WTC11 (cell line): Measurements from ENCODE around the gene DGCR8. TPM values are rescaled to one million over a fixed set of nuclear protein-coding genes. Genes with fewer than 3 reads are reported as not detected.
"Not testable (repeated sequence)": the region's sequence is repeated elsewhere in the genome, so short reads cannot be mapped to it uniquely, and the experiment has no call there.

Experiments
- ATAC-seq: fragments of 200-7000 bp; cut with Tn5 transposase; 2 replicates; pipeline ENCODE4 v1.10.0; 2021; ENCODE audit warnings: mild to moderate bottlenecking, moderate library complexity
- CTCF ChIA-PET: fragments of 300-600 bp; sonication (Branson Sonifier 250); formaldehyde crosslinking; loops from one replicate; lab custom pipeline; 2021; ENCODE audit warnings: antibody characterized with exemption; lab: Charles Lee
- POLR2A ChIA-PET: fragments of 350-600 bp; sonication (Branson Sonifier 250); formaldehyde crosslinking; loops from one replicate; lab custom pipeline; 2021; ENCODE audit warnings: antibody characterized with exemption; lab: Charles Lee
- DNase-seq: peaks from one replicate; pipeline ENCODE4 v3.0.0; 2021; ENCODE audit warnings: low spot score
- H3K27ac Mint-ChIP-seq: 2 replicates; pipeline ENCODE4 v1.8.0; 2021; ENCODE audit warnings: mixed read lengths
- H3K27me3 Mint-ChIP-seq: 2 replicates; pipeline ENCODE4 v1.8.0; 2021; ENCODE audit warnings: low read depth, mild to moderate bottlenecking, moderate library complexity, mixed read lengths
- H3K36me3 Mint-ChIP-seq: 2 replicates; pipeline ENCODE4 v1.8.0; 2021; ENCODE audit warnings: mixed read lengths
- H3K4me1 Mint-ChIP-seq: 2 replicates; pipeline ENCODE4 v1.8.0; 2022; ENCODE audit warnings: mixed read lengths
- H3K4me3 Mint-ChIP-seq: 2 replicates; pipeline ENCODE4 v1.8.0; 2021; ENCODE audit warnings: mild to moderate bottlenecking, moderate library complexity, mixed read lengths
- H3K9me3 Mint-ChIP-seq: 2 replicates; pipeline ENCODE4 v1.8.0; 2021; ENCODE audit warnings: mixed read lengths
- ATF1 ChIP-seq: sonication (generic); formaldehyde crosslinking; IDR thresholded peaks from 2 replicates; pipeline ENCODE4 v1.8.1; 2023; ENCODE audit warnings: mild to moderate bottlenecking, moderate library complexity, missing genetic modification reagents
- CBFB ChIP-seq: sonication (generic); formaldehyde crosslinking; IDR thresholded peaks from 2 replicates; pipeline ENCODE4 v1.8.1; 2022; ENCODE audit warnings: mild to moderate bottlenecking, low read depth, missing genetic modification reagents
- CREM ChIP-seq: sonication (generic); formaldehyde crosslinking; IDR thresholded peaks from 2 replicates; pipeline ENCODE4 v1.8.1; 2022; ENCODE audit warnings: mild to moderate bottlenecking, missing genetic modification reagents, moderate library complexity
- JAZF1 ChIP-seq: fragments of 250-450 bp; sonication (Bioruptor Pico); IDR thresholded peaks from 2 replicates; pipeline ENCODE4 v1.9.0; 2021; ENCODE audit warnings: moderate library complexity, mild to moderate bottlenecking, inconsistent platforms
- TP53 ChIP-seq: sonication (generic); formaldehyde crosslinking; IDR thresholded peaks from 2 replicates; pipeline ENCODE4 v1.8.1; 2023; ENCODE audit warnings: mild to moderate bottlenecking, missing genetic modification reagents
- ZBTB21 ChIP-seq: sonication (generic); formaldehyde crosslinking; IDR thresholded peaks from 2 replicates; pipeline ENCODE4 v1.8.1; 2023; ENCODE audit warnings: mild to moderate bottlenecking, missing genetic modification reagents, borderline replicate concordance
- ZNF317 ChIP-seq: sonication (generic); formaldehyde crosslinking; IDR thresholded peaks from 2 replicates; pipeline ENCODE4 v1.8.1; 2023; ENCODE audit warnings: low read depth, mild to moderate bottlenecking, moderate library complexity, missing genetic modification reagents, borderline replicate concordance
- ZNF423 ChIP-seq: fragments of 250-450 bp; sonication (Bioruptor Pico); IDR thresholded peaks from 2 replicates; pipeline ENCODE4 v2.1.2; 2022; ENCODE audit warnings: mild to moderate bottlenecking, moderate library complexity
- total RNA-seq: library from RNA; stranded (reverse); gene quantifications from 3 replicates; pipeline ENCODE4 v1.2.3, GENCODE V29; 2021
- TF ChIP-seq, protein P1 (sequence below): fragments of 250-450 bp; sonication (Bioruptor Pico); IDR thresholded peaks from 2 replicates; pipeline ENCODE4 v1.8.0; 2021; ENCODE audit warnings: mild to moderate bottlenecking
- TF ChIP-seq, protein P2 (sequence below): sonication (generic); formaldehyde crosslinking; IDR thresholded peaks from 2 replicates; pipeline ENCODE4 v1.8.1; 2023; ENCODE audit warnings: mild to moderate bottlenecking, missing genetic modification reagents
- TF ChIP-seq, protein P3 (sequence below): sonication (generic); formaldehyde crosslinking; IDR thresholded peaks from 2 replicates; pipeline ENCODE4 v1.8.1; 2023; ENCODE audit warnings: mild to moderate bottlenecking, missing genetic modification reagents, borderline replicate concordance
- TF ChIP-seq, protein P4 (sequence below): sonication (generic); formaldehyde crosslinking; IDR thresholded peaks from 2 replicates; pipeline ENCODE4 v1.8.1; 2023; ENCODE audit warnings: mild to moderate bottlenecking, missing genetic modification reagents
- TF ChIP-seq, protein P5 (sequence below): sonication (generic); formaldehyde crosslinking; conservative IDR thresholded peaks from 2 replicates; pipeline ENCODE4 v1.8.1; 2023; ENCODE audit warnings: mild to moderate bottlenecking, low read depth, missing genetic modification reagents, moderate library complexity

The DGCR8 gene
- total RNA-seq, 1 experiment from 2014 or later: 55.0 TPM

DNA sequence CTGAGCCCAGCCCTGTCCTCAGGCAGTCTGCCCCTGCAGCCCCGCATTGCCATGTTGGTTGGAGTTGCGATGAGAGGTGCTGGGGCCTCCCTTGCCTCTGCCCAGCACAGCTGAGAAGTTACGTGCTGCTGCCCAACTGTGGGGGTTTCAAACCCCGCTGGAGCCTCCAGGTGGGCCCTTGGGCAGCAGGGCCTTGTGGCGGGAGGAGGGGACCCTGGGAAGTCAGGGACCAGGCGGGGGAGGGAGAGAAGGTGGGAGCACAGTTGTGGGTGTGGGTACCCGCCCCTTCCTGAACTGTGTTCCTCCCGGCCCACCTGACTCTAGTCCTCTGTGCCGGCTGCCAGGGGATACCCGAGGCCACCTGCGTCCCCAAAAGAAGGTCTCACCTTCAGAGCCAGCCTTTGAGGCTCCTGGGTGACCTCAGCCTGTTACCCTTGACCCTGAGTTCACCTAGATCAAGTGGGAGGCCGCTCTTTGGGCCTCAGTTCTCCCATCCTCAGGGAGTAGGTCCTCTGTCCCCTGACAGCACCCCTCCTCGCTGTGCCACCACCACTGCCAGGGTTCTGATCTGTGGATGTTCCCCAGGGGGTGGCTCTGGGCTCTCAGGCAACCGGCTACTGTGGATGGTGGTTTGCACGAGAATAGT, 78.5 kb downstream of the DGCR8 start (continued):
- TF ChIP-seq, protein P1, sequence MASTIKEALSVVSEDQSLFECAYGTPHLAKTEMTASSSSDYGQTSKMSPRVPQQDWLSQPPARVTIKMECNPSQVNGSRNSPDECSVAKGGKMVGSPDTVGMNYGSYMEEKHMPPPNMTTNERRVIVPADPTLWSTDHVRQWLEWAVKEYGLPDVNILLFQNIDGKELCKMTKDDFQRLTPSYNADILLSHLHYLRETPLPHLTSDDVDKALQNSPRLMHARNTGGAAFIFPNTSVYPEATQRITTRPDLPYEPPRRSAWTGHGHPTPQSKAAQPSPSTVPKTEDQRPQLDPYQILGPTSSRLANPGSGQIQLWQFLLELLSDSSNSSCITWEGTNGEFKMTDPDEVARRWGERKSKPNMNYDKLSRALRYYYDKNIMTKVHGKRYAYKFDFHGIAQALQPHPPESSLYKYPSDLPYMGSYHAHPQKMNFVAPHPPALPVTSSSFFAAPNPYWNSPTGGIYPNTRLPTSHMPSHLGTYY (CRISPR knock-in tag): no peak
- TF ChIP-seq, protein P2, sequence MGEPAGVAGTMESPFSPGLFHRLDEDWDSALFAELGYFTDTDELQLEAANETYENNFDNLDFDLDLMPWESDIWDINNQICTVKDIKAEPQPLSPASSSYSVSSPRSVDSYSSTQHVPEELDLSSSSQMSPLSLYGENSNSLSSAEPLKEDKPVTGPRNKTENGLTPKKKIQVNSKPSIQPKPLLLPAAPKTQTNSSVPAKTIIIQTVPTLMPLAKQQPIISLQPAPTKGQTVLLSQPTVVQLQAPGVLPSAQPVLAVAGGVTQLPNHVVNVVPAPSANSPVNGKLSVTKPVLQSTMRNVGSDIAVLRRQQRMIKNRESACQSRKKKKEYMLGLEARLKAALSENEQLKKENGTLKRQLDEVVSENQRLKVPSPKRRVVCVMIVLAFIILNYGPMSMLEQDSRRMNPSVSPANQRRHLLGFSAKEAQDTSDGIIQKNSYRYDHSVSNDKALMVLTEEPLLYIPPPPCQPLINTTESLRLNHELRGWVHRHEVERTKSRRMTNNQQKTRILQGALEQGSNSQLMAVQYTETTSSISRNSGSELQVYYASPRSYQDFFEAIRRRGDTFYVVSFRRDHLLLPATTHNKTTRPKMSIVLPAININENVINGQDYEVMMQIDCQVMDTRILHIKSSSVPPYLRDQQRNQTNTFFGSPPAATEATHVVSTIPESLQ: no peak
- no peak for TF ChIP-seq ZNF317 (CRISPR knock-in tag)

DNA sequence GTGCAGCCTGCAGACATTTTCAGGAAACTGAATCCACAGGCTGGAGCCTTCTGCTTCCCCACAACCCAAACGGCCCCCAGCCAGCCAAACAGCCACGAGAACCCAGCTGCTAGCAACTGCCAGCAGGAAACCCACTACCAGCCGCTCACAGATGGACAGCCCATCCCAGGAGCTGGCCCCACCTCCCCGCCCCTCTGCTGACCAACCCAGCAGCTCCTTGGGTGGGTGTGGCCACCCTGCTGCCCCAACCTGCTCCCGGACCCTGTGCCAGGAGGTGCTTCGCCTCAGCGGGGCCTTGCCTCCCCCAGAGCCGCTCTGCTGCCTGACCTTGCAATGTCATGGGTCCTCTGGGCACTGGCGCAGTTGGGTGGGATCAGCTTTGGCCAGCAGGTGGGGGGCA, 79.0 kb downstream of the DGCR8 start:
- H3K4me3 Mint-ChIP-seq: no peak overlapping the region
- DNase-seq: peak; percentile 72
- CTCF ChIA-PET: interaction anchor here (0.9 to 2.7 kb wide), 18 partner anchors 9 to 259 kb away, joined by 3 to 50 read pairs (median 6); partner anchors contain the start of gene DGCR6L

DNA sequence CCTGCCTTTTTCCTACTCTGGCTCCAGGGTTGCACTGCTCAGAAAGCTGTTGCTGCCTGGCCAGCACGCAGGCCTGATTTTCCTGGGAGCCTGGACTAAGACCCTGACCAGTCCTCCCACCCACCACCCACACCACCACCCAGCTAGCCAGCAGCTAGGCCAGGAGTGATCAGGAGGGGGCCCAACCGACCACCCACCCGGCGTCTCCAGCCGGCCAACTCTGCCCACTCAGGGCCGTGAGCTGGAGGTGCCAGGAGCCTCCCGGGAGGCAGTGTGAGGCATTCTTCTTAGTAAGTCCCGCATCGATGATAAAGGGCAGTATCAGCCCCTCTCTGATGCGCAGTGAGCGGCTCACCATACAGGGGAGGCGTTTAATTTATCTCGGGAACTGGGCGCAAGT, 79.5 kb downstream of the DGCR8 start:
- H3K4me1 Mint-ChIP-seq, H3K27ac Mint-ChIP-seq, POLR2A ChIA-PET, ATAC-seq, H3K36me3 Mint-ChIP-seq, H3K9me3 Mint-ChIP-seq, H3K4me3 Mint-ChIP-seq, H3K27me3 Mint-ChIP-seq, DNase-seq: not testable (repeated sequence)
- CTCF ChIA-PET: interaction anchor here (0.6 to 2.7 kb wide), 19 partner anchors 9 to 259 kb away, joined by 3 to 50 read pairs (median 5); partner anchors contain the start of gene DGCR6L

More for the DNA sequence above, 79.0 kb downstream of the DGCR8 start:
- H3K36me3 Mint-ChIP-seq: no peaks in the 10 kb centered on the region
- H3K4me1 Mint-ChIP-seq: peaks cover 5% of the 10 kb centered on the region
- POLR2A ChIA-PET: interaction anchor here (0.6 kb wide), 1 partner anchor 125 kb away, joined by 3 read pairs; no protein-coding TSS in a partner anchor
- TF ChIP-seq CREM: no peak
- TF ChIP-seq, protein P3, sequence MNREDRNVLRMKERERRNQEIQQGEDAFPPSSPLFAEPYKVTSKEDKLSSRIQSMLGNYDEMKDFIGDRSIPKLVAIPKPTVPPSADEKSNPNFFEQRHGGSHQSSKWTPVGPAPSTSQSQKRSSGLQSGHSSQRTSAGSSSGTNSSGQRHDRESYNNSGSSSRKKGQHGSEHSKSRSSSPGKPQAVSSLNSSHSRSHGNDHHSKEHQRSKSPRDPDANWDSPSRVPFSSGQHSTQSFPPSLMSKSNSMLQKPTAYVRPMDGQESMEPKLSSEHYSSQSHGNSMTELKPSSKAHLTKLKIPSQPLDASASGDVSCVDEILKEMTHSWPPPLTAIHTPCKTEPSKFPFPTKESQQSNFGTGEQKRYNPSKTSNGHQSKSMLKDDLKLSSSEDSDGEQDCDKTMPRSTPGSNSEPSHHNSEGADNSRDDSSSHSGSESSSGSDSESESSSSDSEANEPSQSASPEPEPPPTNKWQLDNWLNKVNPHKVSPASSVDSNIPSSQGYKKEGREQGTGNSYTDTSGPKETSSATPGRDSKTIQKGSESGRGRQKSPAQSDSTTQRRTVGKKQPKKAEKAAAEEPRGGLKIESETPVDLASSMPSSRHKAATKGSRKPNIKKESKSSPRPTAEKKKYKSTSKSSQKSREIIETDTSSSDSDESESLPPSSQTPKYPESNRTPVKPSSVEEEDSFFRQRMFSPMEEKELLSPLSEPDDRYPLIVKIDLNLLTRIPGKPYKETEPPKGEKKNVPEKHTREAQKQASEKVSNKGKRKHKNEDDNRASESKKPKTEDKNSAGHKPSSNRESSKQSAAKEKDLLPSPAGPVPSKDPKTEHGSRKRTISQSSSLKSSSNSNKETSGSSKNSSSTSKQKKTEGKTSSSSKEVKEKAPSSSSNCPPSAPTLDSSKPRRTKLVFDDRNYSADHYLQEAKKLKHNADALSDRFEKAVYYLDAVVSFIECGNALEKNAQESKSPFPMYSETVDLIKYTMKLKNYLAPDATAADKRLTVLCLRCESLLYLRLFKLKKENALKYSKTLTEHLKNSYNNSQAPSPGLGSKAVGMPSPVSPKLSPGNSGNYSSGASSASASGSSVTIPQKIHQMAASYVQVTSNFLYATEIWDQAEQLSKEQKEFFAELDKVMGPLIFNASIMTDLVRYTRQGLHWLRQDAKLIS (CRISPR knock-in tag): no peak
- TF ChIP-seq, protein P4, sequence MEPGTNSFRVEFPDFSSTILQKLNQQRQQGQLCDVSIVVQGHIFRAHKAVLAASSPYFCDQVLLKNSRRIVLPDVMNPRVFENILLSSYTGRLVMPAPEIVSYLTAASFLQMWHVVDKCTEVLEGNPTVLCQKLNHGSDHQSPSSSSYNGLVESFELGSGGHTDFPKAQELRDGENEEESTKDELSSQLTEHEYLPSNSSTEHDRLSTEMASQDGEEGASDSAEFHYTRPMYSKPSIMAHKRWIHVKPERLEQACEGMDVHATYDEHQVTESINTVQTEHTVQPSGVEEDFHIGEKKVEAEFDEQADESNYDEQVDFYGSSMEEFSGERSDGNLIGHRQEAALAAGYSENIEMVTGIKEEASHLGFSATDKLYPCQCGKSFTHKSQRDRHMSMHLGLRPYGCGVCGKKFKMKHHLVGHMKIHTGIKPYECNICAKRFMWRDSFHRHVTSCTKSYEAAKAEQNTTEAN (CRISPR knock-in tag): no peak
- TF ChIP-seq ATF1 (CRISPR knock-in tag): no peak
- TF ChIP-seq ZNF423 (CRISPR knock-in tag): no peak
- no peak for TF ChIP-seq ZBTB21 (CRISPR knock-in tag)
- TF ChIP-seq, protein P5, sequence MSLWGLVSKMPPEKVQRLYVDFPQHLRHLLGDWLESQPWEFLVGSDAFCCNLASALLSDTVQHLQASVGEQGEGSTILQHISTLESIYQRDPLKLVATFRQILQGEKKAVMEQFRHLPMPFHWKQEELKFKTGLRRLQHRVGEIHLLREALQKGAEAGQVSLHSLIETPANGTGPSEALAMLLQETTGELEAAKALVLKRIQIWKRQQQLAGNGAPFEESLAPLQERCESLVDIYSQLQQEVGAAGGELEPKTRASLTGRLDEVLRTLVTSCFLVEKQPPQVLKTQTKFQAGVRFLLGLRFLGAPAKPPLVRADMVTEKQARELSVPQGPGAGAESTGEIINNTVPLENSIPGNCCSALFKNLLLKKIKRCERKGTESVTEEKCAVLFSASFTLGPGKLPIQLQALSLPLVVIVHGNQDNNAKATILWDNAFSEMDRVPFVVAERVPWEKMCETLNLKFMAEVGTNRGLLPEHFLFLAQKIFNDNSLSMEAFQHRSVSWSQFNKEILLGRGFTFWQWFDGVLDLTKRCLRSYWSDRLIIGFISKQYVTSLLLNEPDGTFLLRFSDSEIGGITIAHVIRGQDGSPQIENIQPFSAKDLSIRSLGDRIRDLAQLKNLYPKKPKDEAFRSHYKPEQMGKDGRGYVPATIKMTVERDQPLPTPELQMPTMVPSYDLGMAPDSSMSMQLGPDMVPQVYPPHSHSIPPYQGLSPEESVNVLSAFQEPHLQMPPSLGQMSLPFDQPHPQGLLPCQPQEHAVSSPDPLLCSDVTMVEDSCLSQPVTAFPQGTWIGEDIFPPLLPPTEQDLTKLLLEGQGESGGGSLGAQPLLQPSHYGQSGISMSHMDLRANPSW: no peak
- TF ChIP-seq JAZF1 (CRISPR knock-in tag): no peak
- no peak for TF ChIP-seq CBFB
- no peak for TF ChIP-seq TP53 (CRISPR knock-in tag)
- peak; percentile 85 for ATAC-seq
- H3K27ac Mint-ChIP-seq: no peak overlapping the region
- no peaks in the 10 kb centered on the region; the same call in 1 of the 2 replicates for H3K9me3 Mint-ChIP-seq
- H3K27me3 Mint-ChIP-seq: no peaks in the 10 kb centered on the region
